HG03432 (cell line): ENCODE results near the gene MRM3.
"Not testable (repeated sequence)": the region's sequence is repeated elsewhere in the genome, so short reads cannot be mapped to it uniquely, and the experiment has no call there.

Experiments
- ATAC-seq: cut with Tn5 transposase; IDR thresholded peaks from one replicate; pipeline ENCODE4 v1.9.1; 2021; ENCODE audit warnings: mild to moderate bottlenecking, moderate library complexity; ENCODE audit not compliant: unreplicated experiment

Gene MRM3

GRCh38 chr17:752620-753219 lies 29.4 kb upstream of the MRM3 start:
- no peak for ATAC-seq

- ATAC-seq: no peak
Measured at GRCh38 chr17:753418-753817, 28.7 kb upstream of the MRM3 start.

- not testable (repeated sequence) for ATAC-seq
Measured at GRCh38 chr17:755319-755961, 26.7 kb upstream of the MRM3 start.

GRCh38 chr17:756010-756567 lies 26.1 kb upstream of the MRM3 start:
- ATAC-seq: not testable (repeated sequence)

- no peak for ATAC-seq
Measured at GRCh38 chr17:759964-760363, 22.2 kb upstream of the MRM3 start.

- ATAC-seq: no peak
Measured at GRCh38 chr17:760371-760770, 21.8 kb upstream of the MRM3 start.

GRCh38 chr17:767076-767475 lies 15.1 kb upstream of the MRM3 start:
- no peak for ATAC-seq

GRCh38 chr17:773016-773415 lies 9.1 kb upstream of the MRM3 start:
- no peak for ATAC-seq

GRCh38 chr17:773467-774312 lies 8.5 kb upstream of the MRM3 start:
- ATAC-seq: no peak

GRCh38 chr17:774313-774584 lies 7.9 kb upstream of the MRM3 start:
- no peak for ATAC-seq

- no peak for ATAC-seq
Measured at GRCh38 chr17:778096-778495, 4.1 kb upstream of the MRM3 start.

GRCh38 chr17:784143-784542 lies 2.0 kb downstream of the MRM3 start:
- no peak for ATAC-seq

GRCh38 chr17:785901-786300 lies 3.7 kb downstream of the MRM3 start:
- not testable (repeated sequence) for ATAC-seq

- ATAC-seq: no peak
Measured at GRCh38 chr17:787641-788221, 5.6 kb downstream of the MRM3 start.

GRCh38 chr17:788551-788950 lies 6.4 kb downstream of the MRM3 start:
- no peak for ATAC-seq

- no peak for ATAC-seq
Measured at GRCh38 chr17:789160-789840, 7.1 kb downstream of the MRM3 start.

- ATAC-seq: not testable (repeated sequence)
Measured at GRCh38 chr17:789931-790873, 8.0 kb downstream of the MRM3 start.

- not testable (repeated sequence) for ATAC-seq
Measured at GRCh38 chr17:790874-791247, 8.7 kb downstream of the MRM3 start.

GRCh38 chr17:791829-792228 lies 9.7 kb downstream of the MRM3 start:
- no peak for ATAC-seq

- ATAC-seq: no peak
Measured at GRCh38 chr17:792277-792676, 10.1 kb downstream of the MRM3 start.
